ENCODE results near the gene TBC1D21.

GRCh38 chr15:73889762-73890124 is 16.4 kb downstream of the TBC1D21 start:
- TF ChIP-seq POLR2A (IDR thresholded peaks at IDR 0.05; ENCODE audit: low read depth, low read length) = no peak
- TF ChIP-seq POLR2AphosphoS5 (IDR thresholded peaks at IDR 0.05; ENCODE audit: low read depth, low read length) = no peak
- TF ChIP-seq TAF1 (IDR thresholded peaks at IDR 0.05; ENCODE audit: borderline replicate concordance, low read depth, low read length) = no peak
